Right atrium auricular region (tissue), 2 donors: ENCODE data around the gene TRIM66. TPM values are rescaled to one million over a fixed set of nuclear protein-coding genes. Genes with fewer than 3 reads are reported as not detected.

Experiments used
- DNase-seq: peaks from one replicate; pipeline ENCODE4 v3.0.0-alpha.2; 2019; ENCODE audit warnings: low spot score
- H3K27ac ChIP-seq, 2 donors: fragments of 200-600 bp; sonication (generic); 1 replicate in 1 of 2; 2 replicates in 1 of 2; pipeline ENCODE4 v1.5.1; 2016 to 2019
- H3K27me3 ChIP-seq, 2 donors: fragments of 200-600 bp; sonication (generic); one replicate each; pipeline versions ENCODE4 v1.5.1 to v1.6.0; 2017 to 2019
- H3K36me3 ChIP-seq: fragments of 200-600 bp; sonication (generic); one replicate; pipeline ENCODE4 v1.5.1; 2016
- H3K4me1 ChIP-seq, 2 donors: fragments of 200-600 bp; sonication (generic); one replicate each; pipeline versions ENCODE4 v1.5.1 to v1.6.0; 2017 to 2019
- H3K4me3 ChIP-seq, 2 donors: fragments of 200-600 bp; sonication (generic); 1 replicate in 1 of 2; 2 replicates in 1 of 2; pipeline ENCODE4 v1.5.1; 2017 to 2019; ENCODE audit warnings: mild to moderate bottlenecking in 1 of 2, moderate library complexity in 1 of 2
- H3K9me3 ChIP-seq, 2 donors: fragments of 200-600 bp; sonication (generic); one replicate each; pipeline ENCODE4 v1.5.1; 2019
- CTCF ChIP-seq, 2 donors: fragments of 200-600 bp; sonication (generic); IDR thresholded peaks; one replicate each; pipeline ENCODE4 v1.5.1; 2019; ENCODE audit warnings: antibody characterized with exemption in 2 of 2
- total RNA-seq, 2 donors: library from RNA; depleted of rRNA; stranded (reverse); fragments of >200 nt; gene quantifications; one replicate each; pipeline ENCODE4 v1.1.0, GENCODE V29; 2016

The TRIM66 gene
- total RNA-seq, 2 donors from 2014 or later, result 0.56 to 3.7 TPM

- H3K27ac ChIP-seq, result peak overlapping the region; percentile 83 to 94
- no peaks in the 10 kb centered on the region for H3K27me3 ChIP-seq
- H3K36me3 ChIP-seq, result peaks cover 54% of the 10 kb centered on the region
- no peak overlapping the region for H3K4me3 ChIP-seq
- DNase-seq, result no peak
- no peaks in the 10 kb centered on the region for H3K9me3 ChIP-seq
- peaks cover 0 to 77% of the 10 kb centered on the region in 2 donors for H3K4me1 ChIP-seq
- TF ChIP-seq CTCF (IDR thresholded peaks at IDR 0.05), result no peak
Observed at GRCh38 chr11:8712506-8712905, 30.0 kb upstream of the TRIM66 start.

GRCh38 chr11:8711895-8712442 lies 29.5 kb upstream of the TRIM66 start:
- Histone ChIP-seq H3K36me3 (peaks cover 56% of the 10 kb centered on the region), H3K9me3 (no peaks in the 10 kb centered on the region), H3K4me1 (peaks cover 0 to 77% of the 10 kb centered on the region in 2 donors), H3K27ac (peak overlapping the region; percentile 83 to 94), H3K4me3 (no peak overlapping the region), H3K27me3 (no peaks in the 10 kb centered on the region)
- no peak for DNase-seq
- TF ChIP-seq CTCF (IDR thresholded peaks at IDR 0.05), result no peak

- no peak for TF ChIP-seq CTCF (IDR thresholded peaks at IDR 0.05)
Observed at GRCh38 chr11:8709777-8710176, 27.3 kb upstream of the TRIM66 start.

GRCh38 chr11:8709002-8709672 lies 26.7 kb upstream of the TRIM66 start:
- Histone ChIP-seq H3K4me1 (peaks cover 0 to 52% of the 10 kb centered on the region in 2 donors), H3K4me3 (no peak overlapping the region), H3K9me3 (no peaks in the 10 kb centered on the region), H3K27ac (peak overlapping the region; percentile 87 to 96), H3K36me3 (peaks cover 65% of the 10 kb centered on the region), H3K27me3 (no peaks in the 10 kb centered on the region)
- DNase-seq, result peak; percentile 90
- no peak for TF ChIP-seq CTCF (IDR thresholded peaks at IDR 0.05)

More at GRCh38 chr11:8709777-8710176, 27.3 kb upstream of the TRIM66 start:
- Histone ChIP-seq H3K36me3 (peaks cover 67% of the 10 kb centered on the region), H3K4me1 (peaks cover 0 to 58% of the 10 kb centered on the region in 2 donors), H3K4me3 (no peak overlapping the region), H3K27me3 (no peaks in the 10 kb centered on the region), H3K9me3 (no peaks in the 10 kb centered on the region), H3K27ac (peak overlapping the region; percentile 87 to 96)
- DNase-seq, result no peak

GRCh38 chr11:8707541-8708191 lies 25.2 kb upstream of the TRIM66 start:
- no peak overlapping the region for H3K4me3 ChIP-seq
- H3K36me3 ChIP-seq, result peaks cover 67% of the 10 kb centered on the region
- H3K27me3 ChIP-seq, result no peaks in the 10 kb centered on the region
- no peak for TF ChIP-seq CTCF (IDR thresholded peaks at IDR 0.05)
- H3K9me3 ChIP-seq, result no peaks in the 10 kb centered on the region
- DNase-seq, result peak; percentile 69
- peak overlapping the region; percentile 87 to 96 for H3K27ac ChIP-seq
- H3K4me1 ChIP-seq, result peaks cover 0 to 40% of the 10 kb centered on the region in 2 donors
